ENCODE results near the gene GRIN2D.

GRIN2D gene

DNA sequence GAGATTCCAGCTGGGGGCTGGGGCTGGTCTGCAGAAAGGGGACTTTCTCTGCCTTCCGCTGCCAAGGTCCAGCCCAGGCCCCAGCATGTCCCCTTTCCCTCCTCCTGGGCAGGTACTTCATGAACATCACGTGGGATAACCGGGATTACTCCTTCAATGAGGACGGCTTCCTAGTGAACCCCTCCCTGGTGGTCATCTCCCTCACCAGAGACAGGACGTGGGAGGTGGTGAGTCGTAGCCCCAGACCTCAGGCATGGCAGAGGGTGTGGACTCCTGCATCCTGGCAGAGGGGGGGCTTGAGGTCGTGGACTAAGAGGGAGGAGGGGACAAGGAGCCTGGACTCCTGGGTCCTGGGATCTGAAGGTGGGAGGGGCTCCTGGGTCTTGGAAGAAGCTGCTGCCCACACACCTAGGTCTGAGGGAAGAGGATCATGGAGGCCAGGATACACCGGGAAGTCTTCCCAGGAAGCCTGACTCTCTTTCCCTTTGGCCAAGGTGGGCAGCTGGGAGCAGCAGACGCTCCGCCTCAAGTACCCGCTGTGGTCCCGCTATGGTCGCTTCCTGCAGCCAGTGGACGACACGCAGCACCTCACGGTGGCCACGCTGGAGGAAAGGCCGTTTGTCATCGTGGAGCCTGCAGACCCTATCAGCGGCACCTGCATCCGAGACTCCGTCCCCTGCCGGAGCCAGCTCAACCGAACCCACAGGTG lies 20.6 kb downstream of the GRIN2D start:
- H3K4me1 ChIP-seq, result peaks cover 36 to 55% (median 51%) of the 10 kb centered on the region in 10 experiments
- peaks cover 13 to 30% (median 21%) of the 10 kb centered on the region in 11 experiments for H3K27me3 ChIP-seq
- H3K9ac ChIP-seq, result peak overlapping the region in 1 of 11 experiments; percentile 33; a peak in 1 of 22 replicates
- H3K27ac ChIP-seq, result no peak overlapping the region; a peak in 1 of 22 replicates
- H3K36me3 ChIP-seq, result no peaks in the 10 kb centered on the region
- no peaks in the 10 kb centered on the region; a peak in 1 of 22 replicates for H4K20me1 ChIP-seq
- H3K4me3 ChIP-seq, result peak overlapping the region in 3 of 10 experiments; percentile 14 to 51 (median 22); a peak in 2 of 20 replicates
- H3K4me2 ChIP-seq, result peak overlapping the region; percentile 73 to 88 (median 83)
- H3K9me3 ChIP-seq (replicated peaks in 1 of 11), result no peaks in the 10 kb centered on the region
- TF ChIP-seq Cebpa-rat (IDR thresholded peaks at IDR 0.05), result no peak

DNA sequence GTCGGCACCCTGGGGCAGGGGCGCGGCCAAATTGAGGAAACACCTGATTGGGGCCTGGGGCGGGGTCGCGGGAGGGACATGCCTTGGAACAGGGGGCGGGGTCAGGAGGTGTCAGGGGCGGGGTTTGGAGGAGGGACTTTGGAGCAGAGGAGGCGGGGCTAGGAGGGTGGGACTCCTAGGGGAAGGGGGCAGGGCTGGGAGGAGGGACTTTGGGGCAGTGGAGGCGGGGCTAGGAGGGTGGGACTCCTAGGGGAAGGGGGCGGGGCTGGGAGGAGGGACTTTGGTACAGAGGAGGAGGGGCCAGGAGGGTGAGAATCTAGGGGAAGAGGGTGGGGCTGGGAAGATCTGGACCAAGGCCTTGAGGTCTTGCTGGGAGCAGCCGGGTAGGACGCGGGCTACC lies 21.9 kb downstream of the GRIN2D start:
- H3K9me3 ChIP-seq (replicated peaks in 1 of 11), result no peaks in the 10 kb centered on the region
- H3K36me3 ChIP-seq, result no peaks in the 10 kb centered on the region
- H3K4me2 ChIP-seq, result peak overlapping the region; percentile 73 to 88 (median 83)
- H3K27ac ChIP-seq, result no peak overlapping the region
- no peak overlapping the region for H3K9ac ChIP-seq
- no peak for TF ChIP-seq Cebpa-rat (IDR thresholded peaks at IDR 0.05)
- no peaks in the 10 kb centered on the region; a peak in 1 of 22 replicates for H4K20me1 ChIP-seq
- peaks cover 13 to 30% (median 21%) of the 10 kb centered on the region in 11 experiments for H3K27me3 ChIP-seq
- H3K4me3 ChIP-seq, result peak overlapping the region in 7 of 10 experiments; percentile 32 to 51 (median 43); a peak in 11 of 20 replicates
- H3K4me1 ChIP-seq, result peaks cover 37 to 60% (median 54%) of the 10 kb centered on the region in 10 experiments

GRCh38 chr19:48415806-48416221 lies 22.3 kb downstream of the GRIN2D start:
- TF ChIP-seq Cebpa-rat (IDR thresholded peaks at IDR 0.05), result no peak
- H3K4me2 ChIP-seq, result peak overlapping the region; percentile 53 to 72 (median 68)

DNA sequence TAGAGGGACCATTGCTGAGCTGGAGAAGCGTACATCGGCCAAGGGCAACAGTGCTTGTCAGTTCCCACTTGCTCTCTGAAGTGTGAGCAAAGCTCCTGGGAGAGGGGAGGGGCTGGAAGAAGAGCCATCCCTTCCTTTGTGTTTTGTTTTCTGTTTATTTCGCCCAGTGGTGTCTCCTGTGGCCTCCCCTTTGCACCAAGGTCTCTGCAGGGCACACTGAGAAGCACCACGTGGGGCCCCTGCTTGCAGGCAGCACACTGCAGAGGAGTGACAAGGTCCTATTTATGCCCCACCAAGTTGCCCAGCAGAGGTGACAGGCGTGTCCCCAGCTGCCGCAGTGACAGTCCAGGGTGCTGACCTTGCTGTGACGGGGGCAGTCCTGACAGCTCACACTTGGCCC lies 24.0 kb downstream of the GRIN2D start:
- H4K20me1 ChIP-seq, result no peaks in the 10 kb centered on the region; a peak in 1 of 22 replicates
- no peak overlapping the region for H3K4me3 ChIP-seq
- peaks cover 37 to 66% (median 59%) of the 10 kb centered on the region in 10 experiments for H3K4me1 ChIP-seq
- H3K27ac ChIP-seq, result peak overlapping the region in 4 of 11 experiments; percentile 12 to 37 (median 20); a peak in 4 of 22 replicates
- TF ChIP-seq Cebpa-rat (IDR thresholded peaks at IDR 0.05), result no peak
- no peaks in the 10 kb centered on the region for H3K9me3 ChIP-seq (replicated peaks in 1 of 11)
- H3K36me3 ChIP-seq, result no peaks in the 10 kb centered on the region
- peak overlapping the region; percentile 29 to 77 (median 70); a peak in 21 of 22 replicates for H3K4me2 ChIP-seq
- H3K9ac ChIP-seq, result peak overlapping the region in 5 of 11 experiments; percentile 6 to 26 (median 11); a peak in 5 of 22 replicates
- H3K27me3 ChIP-seq, result peaks cover 13 to 30% (median 21%) of the 10 kb centered on the region in 11 experiments

More at GRCh38 chr19:48415806-48416221, 22.3 kb downstream of the GRIN2D start:
- Histone ChIP-seq H3K36me3 (no peaks in the 10 kb centered on the region), H3K27me3 (peaks cover 13 to 30% (median 21%) of the 10 kb centered on the region in 11 experiments), H3K4me1 (peaks cover 37 to 60% (median 54%) of the 10 kb centered on the region in 10 experiments), H4K20me1 (no peaks in the 10 kb centered on the region; a peak in 1 of 22 replicates), H3K9me3 (replicated peaks in 1 of 11) (no peaks in the 10 kb centered on the region), H3K9ac (no peak overlapping the region), H3K4me3 (peak overlapping the region in 3 of 10 experiments; percentile 28 to 42 (median 41); a peak in 3 of 20 replicates), H3K27ac (no peak overlapping the region)

GRCh38 chr19:48418317-48419064 lies 25.0 kb downstream of the GRIN2D start:
- peak overlapping the region; percentile 37 to 70 (median 57); a peak in 19 of 22 replicates for H3K9ac ChIP-seq
- TF ChIP-seq Cebpa-rat (IDR thresholded peaks at IDR 0.05), result no peak
- H3K4me2 ChIP-seq, result peak overlapping the region; percentile 59 to 85 (median 76)
- peak overlapping the region in 9 of 10 experiments; percentile 28 to 62 (median 48); a peak in 13 of 20 replicates for H3K4me3 ChIP-seq
- no peaks in the 10 kb centered on the region; a peak in 1 of 22 replicates for H4K20me1 ChIP-seq
- no peaks in the 10 kb centered on the region for H3K9me3 ChIP-seq (replicated peaks in 1 of 11)
- peaks cover 37 to 65% (median 58%) of the 10 kb centered on the region in 10 experiments for H3K4me1 ChIP-seq
- no peaks in the 10 kb centered on the region for H3K36me3 ChIP-seq
- H3K27me3 ChIP-seq, result peaks cover 13 to 27% (median 21%) of the 10 kb centered on the region in 11 experiments
- H3K27ac ChIP-seq, result peak overlapping the region; percentile 17 to 73 (median 63); a peak in 20 of 22 replicates

GRCh38 chr19:48419158-48419920 lies 25.9 kb downstream of the GRIN2D start:
- no peaks in the 10 kb centered on the region for H3K9me3 ChIP-seq (replicated peaks in 1 of 11)
- H4K20me1 ChIP-seq, result no peaks in the 10 kb centered on the region
- peak overlapping the region; percentile 17 to 73 (median 63); a peak in 20 of 22 replicates for H3K27ac ChIP-seq
- H3K4me2 ChIP-seq, result peak overlapping the region; percentile 59 to 85 (median 76)
- no peaks in the 10 kb centered on the region for H3K36me3 ChIP-seq
- H3K4me1 ChIP-seq, result peaks cover 36 to 65% (median 54%) of the 10 kb centered on the region in 10 experiments
- TF ChIP-seq Cebpa-rat (IDR thresholded peaks at IDR 0.05), result no peak
- H3K4me3 ChIP-seq, result peak overlapping the region; percentile 28 to 62 (median 48); a peak in 17 of 20 replicates
- peak overlapping the region; percentile 37 to 70 (median 57); a peak in 20 of 22 replicates for H3K9ac ChIP-seq
- H3K27me3 ChIP-seq, result peaks cover 9 to 18% (median 12%) of the 10 kb centered on the region in 11 experiments

- Histone ChIP-seq H4K20me1 (no peaks in the 10 kb centered on the region), H3K36me3 (no peaks in the 10 kb centered on the region), H3K4me3 (no peak overlapping the region), H3K27ac (no peak overlapping the region), H3K9me3 (replicated peaks in 1 of 11) (no peaks in the 10 kb centered on the region), H3K9ac (no peak overlapping the region), H3K27me3 (no peaks in the 10 kb centered on the region), H3K4me2 (peak overlapping the region in 2 of 11 experiments; percentile 15 to 32; a peak in 2 of 22 replicates), H3K4me1 (peaks cover 34 to 62% (median 47%) of the 10 kb centered on the region in 10 experiments)
- TF ChIP-seq Cebpa-rat (IDR thresholded peaks at IDR 0.05), result no peak
Measured at GRCh38 chr19:48421548-48421947, 28.1 kb downstream of the GRIN2D start.

GRCh38 chr19:48424694-48425219 lies 31.3 kb downstream of the GRIN2D start:
- no peak for TF ChIP-seq Cebpa-rat (IDR thresholded peaks at IDR 0.05)
- Histone ChIP-seq H3K4me1 (peaks cover 9 to 38% (median 20%) of the 10 kb centered on the region in 10 experiments; a peak in 19 of 20 replicates), H3K27me3 (no peaks in the 10 kb centered on the region), H3K9ac (peak overlapping the region; percentile 38 to 76 (median 72); a peak in 20 of 22 replicates), H4K20me1 (no peaks in the 10 kb centered on the region), H3K36me3 (no peaks in the 10 kb centered on the region), H3K27ac (peak overlapping the region; percentile 13 to 84 (median 81); a peak in 20 of 22 replicates), H3K4me2 (peak overlapping the region; percentile 51 to 91 (median 83)), H3K4me3 (peak overlapping the region in 8 of 10 experiments; percentile 2 to 47 (median 34); a peak in 9 of 20 replicates), H3K9me3 (replicated peaks in 1 of 11) (no peaks in the 10 kb centered on the region)

Measured in BLaER1 treated with 17β-estradiol and CSF1 and Interleukin-3, amounts not matched to agents 10 nM and 100 nM (cell line).